Trophoblast cell (in vitro differentiated cells and primary cell): ENCODE data around the gene ATAD3A.
"Not testable (repeated sequence)": the region's sequence is repeated elsewhere in the genome, so short reads cannot be mapped to it uniquely, and the experiment has no call there.

Experiments used
- DNase-seq, 2 donors: peaks; one replicate each; pipeline ENCODE4 v3.0.0-alpha.2; 2016
- H2AFZ ChIP-seq: 2 replicates; pipeline ENCODE4 v1.6.1; 2013; ENCODE audit warnings: low read length, moderate library complexity, mild to moderate bottlenecking; ENCODE audit not compliant: insufficient read depth, poor library complexity
- H2AK5ac ChIP-seq: 2 replicates; pipeline ENCODE4 v1.6.1; 2013; ENCODE audit warnings: mild to moderate bottlenecking, low read length
- H2BK120ac ChIP-seq: 2 replicates; pipeline ENCODE4 v1.6.1; 2013; ENCODE audit warnings: low read length, mild to moderate bottlenecking, moderate library complexity; ENCODE audit not compliant: insufficient read depth, poor library complexity
- H2BK12ac ChIP-seq: 2 replicates; pipeline ENCODE4 v1.6.1; 2013; ENCODE audit warnings: mild to moderate bottlenecking, low read length, moderate library complexity
- H2BK5ac ChIP-seq: 2 replicates; pipeline ENCODE4 v1.6.1; 2013; ENCODE audit warnings: low read length, low read depth, moderate library complexity, mild to moderate bottlenecking; ENCODE audit not compliant: poor library complexity
- H3K14ac ChIP-seq: 2 replicates; pipeline ENCODE4 v1.6.1; 2013; ENCODE audit warnings: mild to moderate bottlenecking, low read length
- H3K18ac ChIP-seq: 2 replicates; pipeline ENCODE4 v1.6.1; 2013; ENCODE audit warnings: mild to moderate bottlenecking, low read length
- H3K23ac ChIP-seq: 2 replicates; pipeline ENCODE4 v1.6.1; 2013; ENCODE audit warnings: low read length
- H3K27ac ChIP-seq: 2 replicates; pipeline ENCODE4 v1.5.1; 2013; ENCODE audit warnings: low read depth, mild to moderate bottlenecking, inconsistent platforms, low read length, moderate library complexity
- H3K27me3 ChIP-seq: 2 replicates; pipeline ENCODE4 v1.6.1; 2013; ENCODE audit warnings: inconsistent platforms, mild to moderate bottlenecking, low read length, moderate library complexity; ENCODE audit not compliant: insufficient read depth
- H3K36me3 ChIP-seq, 2 experiments: 1 replicate in 1 of 2; 2 replicates in 1 of 2; pipeline ENCODE4 v1.6.1; 2013; ENCODE audit warnings: low read length in 2 of 2, mild to moderate bottlenecking in 2 of 2, moderate library complexity in 1 of 2; ENCODE audit not compliant: insufficient read depth in 2 of 2, control insufficient read depth in 1 of 2
- H3K4ac ChIP-seq: 2 replicates; pipeline ENCODE4 v1.6.1; 2013; ENCODE audit warnings: low read depth, mild to moderate bottlenecking, low read length, moderate library complexity
- H3K4me1 ChIP-seq, 2 experiments: 1 replicate in 1 of 2; 2 replicates in 1 of 2; pipeline ENCODE4 v1.6.1; 2013; ENCODE audit warnings: low read length in 2 of 2, mild to moderate bottlenecking in 2 of 2, moderate library complexity in 1 of 2; ENCODE audit not compliant: insufficient read depth in 2 of 2, control insufficient read depth in 1 of 2
- H3K4me2 ChIP-seq: 2 replicates; pipeline ENCODE4 v1.6.1; 2013; ENCODE audit warnings: inconsistent platforms, mild to moderate bottlenecking, low read length, moderate library complexity
- H3K4me3 ChIP-seq: 2 replicates; pipeline ENCODE4 v1.5.1; 2013; ENCODE audit warnings: mild to moderate bottlenecking, low read depth, low read length, inconsistent platforms
- H3K79me1 ChIP-seq: one replicate; pipeline ENCODE4 v1.6.1; 2013; ENCODE audit warnings: low read length
- H3K79me2 ChIP-seq: 2 replicates; pipeline ENCODE4 v1.6.1; 2013; ENCODE audit warnings: low read length, mild to moderate bottlenecking; ENCODE audit not compliant: control insufficient read depth, insufficient read depth, poor library complexity
- H3K9ac ChIP-seq: 2 replicates; pipeline ENCODE4 v1.6.1; 2013; ENCODE audit warnings: mild to moderate bottlenecking, low read length
- H3K9me3 ChIP-seq: 2 replicates; pipeline ENCODE4 v1.6.1; 2013; ENCODE audit warnings: low read depth, mild to moderate bottlenecking, control low read depth, inconsistent platforms, low read length; ENCODE audit not compliant: insufficient read depth
- H4K12ac ChIP-seq: 2 replicates; pipeline ENCODE4 v1.6.1; 2013; ENCODE audit warnings: low read depth, mild to moderate bottlenecking, low read length, moderate library complexity
- H4K8ac ChIP-seq: 2 replicates; pipeline ENCODE4 v1.6.1; 2013; ENCODE audit warnings: low read depth, mild to moderate bottlenecking, low read length, moderate library complexity
- H4K91ac ChIP-seq: one replicate; pipeline ENCODE4 v1.6.1; 2013; ENCODE audit warnings: low read depth, mild to moderate bottlenecking, low read length, moderate library complexity
- WGBS: extraction: QIAGEN DNeasy Blood & Tissue Kit; methylation state at CpG from one replicate; pipeline ENCODE4 v1.1.7; 2013; ENCODE audit warnings: missing lambda C conversion rate; ENCODE audit not compliant: insufficient read length, insufficient coverage; ENCODE audit errors: extremely low coverage; 5-methylcytosine and 5-hydroxymethylcytosine counted together

ATAD3A gene

GRCh38 chr1:1509465-1509850, 2.5 kb upstream of the ATAD3A start:
- not testable (repeated sequence) for DNase-seq, H3K23ac ChIP-seq, H4K8ac ChIP-seq, H3K18ac ChIP-seq, H3K79me2 ChIP-seq, H4K12ac ChIP-seq, H2AK5ac ChIP-seq, H2AFZ ChIP-seq, H3K4me3 ChIP-seq, H3K27me3 ChIP-seq, H3K4me1 ChIP-seq, H4K91ac ChIP-seq, H2BK12ac ChIP-seq, H3K27ac ChIP-seq, H3K9ac ChIP-seq, H3K4me2 ChIP-seq, H3K36me3 ChIP-seq, H3K14ac ChIP-seq, H3K79me1 ChIP-seq, H3K4ac ChIP-seq, H2BK120ac ChIP-seq, H3K9me3 ChIP-seq, H2BK5ac ChIP-seq
- WGBS, result no CpG with 5 or more reads among the region's 21 CpGs

- H3K4ac ChIP-seq, result peak overlapping the region; percentile 78
- WGBS, result no CpG with 5 or more reads among the region's 17 CpGs
- H3K18ac ChIP-seq, result peak overlapping the region; percentile 82
- peak overlapping the region; percentile 34 for H2BK120ac ChIP-seq
- H3K9me3 ChIP-seq, result no peaks in the 10 kb centered on the region
- peaks cover 5% of the 10 kb centered on the region for H3K79me1 ChIP-seq
- H2BK12ac ChIP-seq, result peak overlapping the region; percentile 48
- H2AK5ac ChIP-seq, result peak overlapping the region; percentile 76
- peak in 1 of 2 donors; percentile 56 for DNase-seq
- no peak overlapping the region for H3K23ac ChIP-seq
- H3K4me1 ChIP-seq, result peaks cover 0 to 3% of the 10 kb centered on the region in 2 experiments
- H4K91ac ChIP-seq, result peak overlapping the region; percentile 90
- peaks cover 5% of the 10 kb centered on the region for H3K79me2 ChIP-seq
- H3K9ac ChIP-seq, result peak overlapping the region; percentile 97
- H2AFZ ChIP-seq, result peak overlapping the region; percentile 77
- H3K36me3 ChIP-seq, result peaks cover 6 to 12% of the 10 kb centered on the region in 2 experiments
- peak overlapping the region; percentile 96 for H3K14ac ChIP-seq
- peak overlapping the region; percentile 97 for H4K8ac ChIP-seq
- H3K4me2 ChIP-seq, result peak overlapping the region; percentile 86
- peak overlapping the region; percentile 98 for H3K4me3 ChIP-seq
- peak overlapping the region; percentile 91 for H4K12ac ChIP-seq
- no peaks in the 10 kb centered on the region for H3K27me3 ChIP-seq
- H3K27ac ChIP-seq, result peak overlapping the region; percentile 90
- H2BK5ac ChIP-seq, result peak overlapping the region; percentile 73
Observed at GRCh38 chr1:1510912-1511532, 940 bp upstream of the ATAD3A start.

- H4K91ac ChIP-seq, H3K14ac ChIP-seq, H3K23ac ChIP-seq, H3K79me2 ChIP-seq, H3K4me1 ChIP-seq, H3K18ac ChIP-seq, H3K4ac ChIP-seq, H3K27ac ChIP-seq, H3K27me3 ChIP-seq, H2AK5ac ChIP-seq, H3K9me3 ChIP-seq, H4K8ac ChIP-seq, H2AFZ ChIP-seq, H4K12ac ChIP-seq, H2BK120ac ChIP-seq, H2BK5ac ChIP-seq, H2BK12ac ChIP-seq, H3K79me1 ChIP-seq: not testable (repeated sequence)
- Histone ChIP-seq H3K4me3 (peak overlapping the region; percentile 91), H3K9ac (peak overlapping the region; percentile 90), H3K36me3 (peaks cover 12 to 18% of the 10 kb centered on the region in 2 experiments), H3K4me2 (peak overlapping the region; percentile 77)
- WGBS, result no CpG with 5 or more reads among the region's 52 CpGs
- DNase-seq, result peak in 1 of 2 donors; percentile 10
Observed at GRCh38 chr1:1512425-1512824, 463 bp downstream of the ATAD3A start.

GRCh38 chr1:1513675-1514074, 1.7 kb downstream of the ATAD3A start:
- not testable (repeated sequence) for H2AFZ ChIP-seq, H4K91ac ChIP-seq, H2BK5ac ChIP-seq, H3K14ac ChIP-seq, H3K4me2 ChIP-seq, H3K4me3 ChIP-seq, H3K27ac ChIP-seq, H3K4ac ChIP-seq, DNase-seq, H4K12ac ChIP-seq, H3K79me1 ChIP-seq, H3K23ac ChIP-seq, H3K79me2 ChIP-seq, H3K27me3 ChIP-seq, H2BK120ac ChIP-seq, H2BK12ac ChIP-seq, H3K4me1 ChIP-seq, H3K9ac ChIP-seq, H2AK5ac ChIP-seq, H4K8ac ChIP-seq, H3K18ac ChIP-seq, H3K9me3 ChIP-seq
- WGBS, result no CpG with 5 or more reads among the region's 18 CpGs
- H3K36me3 ChIP-seq, result peaks cover 23 to 29% of the 10 kb centered on the region in 2 experiments
